HG03280 (cell line): ENCODE measurements around the gene STARD13.

ENCODE experiments used
- ATAC-seq: cut with Tn5 transposase; IDR thresholded peaks from one replicate; pipeline ENCODE4 v1.9.1; 2021; ENCODE audit warnings: mild to moderate bottlenecking, moderate library complexity; ENCODE audit not compliant: unreplicated experiment

STARD13 gene

GRCh38 chr13:33125821-33126570 is 159.6 kb downstream of the STARD13 start:
- no peak for ATAC-seq

GRCh38 chr13:33123066-33123859 is 162.3 kb downstream of the STARD13 start:
- ATAC-seq, result no peak

- no peak for ATAC-seq
These were observed 165.6 kb downstream of the STARD13 start for GRCh38 chr13:33119856-33120543.

- ATAC-seq, result no peak
These were observed 166.4 kb downstream of the STARD13 start for GRCh38 chr13:33119022-33119781.

- ATAC-seq, result no peak
These were observed 169.1 kb downstream of the STARD13 start for GRCh38 chr13:33116321-33117010.

- no peak for ATAC-seq
These were observed 170.3 kb downstream of the STARD13 start for GRCh38 chr13:33115274-33115673.

- no peak for ATAC-seq
These were observed 171.4 kb downstream of the STARD13 start for GRCh38 chr13:33114146-33114545.

- ATAC-seq, result no peak
These were observed 172.8 kb downstream of the STARD13 start for GRCh38 chr13:33112766-33113165.

- no peak for ATAC-seq
These were observed 174.0 kb downstream of the STARD13 start for GRCh38 chr13:33111414-33112110.

GRCh38 chr13:33110713-33111413 is 174.7 kb downstream of the STARD13 start:
- no peak for ATAC-seq

- no peak for ATAC-seq
These were observed 175.2 kb downstream of the STARD13 start for GRCh38 chr13:33110386-33110712.

- ATAC-seq, result peak; percentile 56
These were observed 175.8 kb downstream of the STARD13 start for GRCh38 chr13:33109801-33110200.

- ATAC-seq, result peak; percentile 24
These were observed 176.3 kb downstream of the STARD13 start for GRCh38 chr13:33109271-33109697.

- ATAC-seq, result no peak
These were observed 176.9 kb downstream of the STARD13 start for GRCh38 chr13:33108620-33109019.

GRCh38 chr13:33107361-33107760 is 178.2 kb downstream of the STARD13 start:
- ATAC-seq, result no peak

GRCh38 chr13:33106656-33107360 is 178.7 kb downstream of the STARD13 start:
- ATAC-seq, result no peak

GRCh38 chr13:33105387-33106005 is 180.1 kb downstream of the STARD13 start:
- ATAC-seq, result no peak

- no peak for ATAC-seq
These were observed 182.1 kb downstream of the STARD13 start for GRCh38 chr13:33103457-33103856.
